Mononuclear cell (primary cell): ENCODE data around the gene TCEAL7. TPM values are rescaled to one million over a fixed set of nuclear protein-coding genes. Genes with fewer than 3 reads are reported as not detected.
"Not testable (repeated sequence)": the region's sequence is repeated elsewhere in the genome, so short reads cannot be mapped to it uniquely, and the experiment has no call there.

Experiments used
- H3K27me3 ChIP-seq: 2 replicates; pipeline ENCODE4 v1.6.0; 2011; ENCODE audit warnings: low read length, control low read depth; ENCODE audit not compliant: insufficient read depth
- H3K4me1 ChIP-seq: 2 replicates; pipeline ENCODE4 v1.5.1; 2011; ENCODE audit warnings: mild to moderate bottlenecking, low read length, control low read depth; ENCODE audit not compliant: insufficient read depth
- H3K4me3 ChIP-seq: 2 replicates; pipeline ENCODE4 v1.5.1; 2011; ENCODE audit warnings: mild to moderate bottlenecking, low read length, moderate library complexity
- H3K9me3 ChIP-seq: 2 replicates; pipeline ENCODE4 v1.5.1; 2011; ENCODE audit warnings: low read depth, mild to moderate bottlenecking, control low read depth, low read length
- total RNA-seq: library from RNA; depleted of rRNA; stranded (reverse); fragments of >200 nt; gene quantifications from one replicate; pipeline ENCODE4 v1.2.3, GENCODE V29; 2012

The TCEAL7 gene
- total RNA-seq, 1 donor: 0.21 TPM

DNA sequence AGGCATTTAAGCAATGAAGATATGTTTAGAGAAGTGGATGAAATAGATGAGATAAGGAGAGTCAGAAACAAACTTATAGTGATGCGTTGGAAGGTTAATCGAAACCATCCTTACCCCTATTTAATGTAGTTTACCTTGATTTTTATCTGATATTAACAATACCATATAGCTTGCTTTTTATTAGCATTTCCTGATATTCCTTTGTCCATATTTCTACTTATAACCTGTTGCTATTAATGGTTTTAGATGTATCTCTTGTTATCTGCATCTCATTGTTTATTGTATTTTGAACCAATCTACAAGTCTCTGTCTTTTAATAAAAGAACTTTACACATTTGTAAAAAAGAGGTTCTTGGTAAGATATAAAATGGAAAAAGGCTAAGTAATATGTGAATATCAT is 27.8 kb downstream of the TCEAL7 start:
- H3K4me3 ChIP-seq: no peak overlapping the region
- no peaks in the 10 kb centered on the region for H3K9me3 ChIP-seq
- H3K27me3 ChIP-seq: no peaks in the 10 kb centered on the region
- H3K4me1 ChIP-seq: no peaks in the 10 kb centered on the region

DNA sequence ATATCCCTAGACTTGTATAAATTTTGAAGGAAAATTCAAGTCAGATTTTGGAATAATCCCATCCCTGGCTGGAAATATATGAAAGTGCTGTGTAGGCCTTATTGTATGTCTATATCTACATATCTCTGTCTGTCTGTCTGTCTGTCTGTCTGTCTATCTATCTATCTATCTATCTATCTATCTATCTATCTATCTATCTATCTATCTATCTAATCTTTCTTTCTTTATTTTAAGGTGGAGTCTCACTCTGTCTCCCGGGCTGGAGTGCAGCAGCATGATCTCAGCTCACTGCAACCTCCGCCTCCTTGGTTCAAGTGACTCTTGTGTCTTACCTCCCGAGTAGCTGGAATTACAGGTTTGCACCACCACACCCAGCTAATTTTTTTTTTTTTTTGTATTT is 29.6 kb downstream of the TCEAL7 start:
- H3K27me3 ChIP-seq, H3K4me3 ChIP-seq, H3K9me3 ChIP-seq, H3K4me1 ChIP-seq: not testable (repeated sequence)

DNA sequence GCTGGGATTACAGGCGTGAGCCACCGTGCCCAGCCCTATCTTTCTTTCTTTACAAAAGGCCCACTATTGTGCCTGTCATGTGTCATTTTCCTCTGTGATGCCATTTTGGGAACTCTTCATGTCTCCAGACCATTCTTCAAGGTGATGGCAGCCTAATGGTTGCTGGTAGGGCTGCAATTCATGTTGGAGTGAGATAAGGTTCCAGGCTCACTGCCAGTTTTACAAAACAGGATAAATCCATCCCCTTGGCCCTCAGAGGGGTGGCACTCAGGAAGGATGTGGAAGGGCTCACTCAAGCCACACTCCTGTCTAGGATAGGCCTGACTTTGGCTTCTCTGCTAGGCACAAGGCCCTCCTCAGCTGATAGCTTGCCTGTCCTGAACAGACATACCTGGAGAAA is 30.1 kb downstream of the TCEAL7 start:
- no peaks in the 10 kb centered on the region for H3K4me1 ChIP-seq
- no peaks in the 10 kb centered on the region for H3K9me3 ChIP-seq
- no peaks in the 10 kb centered on the region for H3K27me3 ChIP-seq
- no peak overlapping the region for H3K4me3 ChIP-seq

DNA sequence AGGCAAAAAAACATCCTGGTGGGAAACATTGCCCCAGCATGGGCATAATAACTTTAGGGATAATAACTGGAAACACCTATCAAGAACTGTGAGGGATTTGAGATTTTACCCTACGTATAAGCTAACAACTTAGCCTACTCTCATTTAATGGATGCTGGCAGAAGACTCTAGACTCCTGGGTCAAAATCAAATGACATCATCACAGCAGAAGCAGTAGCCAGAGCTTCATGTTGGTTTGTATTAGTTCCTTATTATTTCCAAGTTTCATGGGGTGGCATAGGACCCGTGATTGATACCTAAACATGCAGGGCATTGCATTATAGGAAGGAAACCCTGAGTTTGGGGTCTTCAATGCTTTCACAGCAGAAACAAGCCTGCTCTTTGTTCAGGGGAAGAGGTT is 30.9 kb downstream of the TCEAL7 start:
- no peak overlapping the region for H3K4me3 ChIP-seq
- no peaks in the 10 kb centered on the region for H3K4me1 ChIP-seq
- no peaks in the 10 kb centered on the region for H3K9me3 ChIP-seq
- H3K27me3 ChIP-seq: no peaks in the 10 kb centered on the region

DNA sequence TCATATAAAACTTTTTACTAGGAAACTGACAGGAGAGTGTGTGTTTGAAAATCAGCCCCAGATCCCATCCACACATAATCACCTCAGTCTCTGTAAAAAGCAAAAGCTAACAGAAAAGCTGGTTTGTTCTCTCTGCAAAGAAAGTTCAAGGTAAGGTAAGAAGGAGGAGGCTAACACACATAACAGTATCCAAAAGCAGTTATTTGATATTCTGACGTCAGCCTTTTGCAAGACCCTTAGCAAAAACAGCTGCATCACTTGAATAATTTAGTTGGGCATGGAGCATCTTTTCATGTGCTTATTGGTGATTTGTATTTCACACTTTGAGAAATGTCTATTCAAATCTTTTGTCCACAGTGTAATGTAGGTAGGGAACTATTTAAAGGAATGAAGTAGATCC is 31.8 kb downstream of the TCEAL7 start:
- no peaks in the 10 kb centered on the region for H3K9me3 ChIP-seq
- no peaks in the 10 kb centered on the region for H3K27me3 ChIP-seq
- no peaks in the 10 kb centered on the region for H3K4me1 ChIP-seq
- no peak overlapping the region for H3K4me3 ChIP-seq

DNA sequence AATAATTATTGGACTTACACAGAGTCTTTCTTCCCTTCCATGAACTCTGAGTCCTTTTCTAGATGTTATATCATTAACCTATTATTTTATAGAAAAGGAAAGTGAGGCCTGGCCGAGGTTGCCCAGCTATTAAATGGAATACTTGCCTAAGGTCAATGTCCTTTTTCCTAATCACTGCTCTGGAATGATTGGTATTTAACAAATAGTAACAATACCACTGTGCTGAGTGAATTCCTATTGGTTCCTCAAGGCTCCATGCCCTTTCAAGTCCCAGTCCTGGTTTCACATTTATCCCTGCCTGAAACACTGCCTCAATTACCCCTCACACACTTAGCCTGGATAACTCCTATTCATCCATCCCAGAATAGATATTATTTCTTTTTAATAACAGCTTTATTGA is 32.4 kb downstream of the TCEAL7 start:
- Histone ChIP-seq H3K27me3 (no peaks in the 10 kb centered on the region), H3K4me3 (no peak overlapping the region), H3K4me1 (no peaks in the 10 kb centered on the region), H3K9me3 (no peaks in the 10 kb centered on the region)

DNA sequence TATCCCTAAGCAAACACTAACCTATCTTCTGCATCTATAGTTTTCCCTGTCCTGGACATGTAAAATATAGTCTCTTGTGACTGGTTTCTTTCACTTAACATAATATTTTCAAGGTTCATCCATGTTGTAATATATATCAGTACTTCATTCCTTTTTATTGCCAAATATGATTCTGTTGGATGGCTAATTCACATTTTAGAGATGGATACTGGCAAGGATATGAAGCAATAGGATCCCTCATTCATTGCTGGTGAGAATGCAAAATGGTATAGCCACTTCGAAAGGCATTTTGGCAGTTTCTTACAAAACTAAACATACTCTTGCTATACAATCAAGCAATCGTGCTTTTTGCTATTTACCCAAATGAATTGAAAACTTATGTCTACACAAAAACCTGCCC is 33.0 kb downstream of the TCEAL7 start:
- H3K4me3 ChIP-seq: no peak overlapping the region
- no peaks in the 10 kb centered on the region for H3K4me1 ChIP-seq
- no peaks in the 10 kb centered on the region for H3K9me3 ChIP-seq
- no peaks in the 10 kb centered on the region for H3K27me3 ChIP-seq

DNA sequence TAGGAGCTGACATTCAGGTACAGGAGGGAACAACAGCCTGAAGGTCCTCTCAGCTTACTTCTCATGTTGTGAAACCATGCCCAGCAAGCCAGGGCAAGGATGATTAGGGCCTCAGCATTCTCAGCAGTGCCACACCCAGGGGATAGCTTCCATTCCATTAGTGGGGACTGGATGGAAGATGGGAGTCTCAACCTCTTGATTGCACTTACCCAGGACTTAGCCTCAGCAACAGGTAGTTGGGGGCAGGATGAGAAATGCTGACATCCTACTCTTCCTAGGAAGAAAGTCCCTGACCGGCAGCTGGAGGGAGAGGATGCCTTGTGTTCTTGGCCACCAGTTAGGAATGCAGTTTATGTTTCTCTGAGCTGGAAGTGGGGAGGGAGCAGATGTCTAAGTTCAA is 37.5 kb downstream of the TCEAL7 start:
- H3K4me1 ChIP-seq: no peaks in the 10 kb centered on the region
- no peak overlapping the region for H3K4me3 ChIP-seq
- no peaks in the 10 kb centered on the region for H3K9me3 ChIP-seq
- H3K27me3 ChIP-seq: no peaks in the 10 kb centered on the region

DNA sequence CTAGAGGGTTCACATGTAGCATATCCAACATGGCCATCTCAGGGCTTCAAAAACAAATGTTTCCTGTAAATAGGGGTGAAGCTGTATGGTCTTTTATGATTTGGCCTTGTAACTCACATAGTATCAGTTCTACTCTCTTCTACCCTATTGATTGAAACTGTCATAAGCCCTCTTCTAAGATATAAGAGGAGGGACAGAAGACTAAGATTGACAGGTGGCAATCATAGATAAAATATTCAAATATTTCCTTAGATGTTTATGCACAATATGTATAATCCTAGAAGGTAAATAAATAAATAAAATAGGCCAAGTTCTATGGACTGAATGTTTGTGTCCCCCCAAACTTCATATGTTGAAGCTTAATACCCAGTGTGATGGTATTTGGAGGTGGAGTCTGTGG is 39.4 kb downstream of the TCEAL7 start:
- no peaks in the 10 kb centered on the region for H3K9me3 ChIP-seq
- H3K4me1 ChIP-seq: no peaks in the 10 kb centered on the region
- H3K4me3 ChIP-seq: no peak overlapping the region
- no peaks in the 10 kb centered on the region for H3K27me3 ChIP-seq

DNA sequence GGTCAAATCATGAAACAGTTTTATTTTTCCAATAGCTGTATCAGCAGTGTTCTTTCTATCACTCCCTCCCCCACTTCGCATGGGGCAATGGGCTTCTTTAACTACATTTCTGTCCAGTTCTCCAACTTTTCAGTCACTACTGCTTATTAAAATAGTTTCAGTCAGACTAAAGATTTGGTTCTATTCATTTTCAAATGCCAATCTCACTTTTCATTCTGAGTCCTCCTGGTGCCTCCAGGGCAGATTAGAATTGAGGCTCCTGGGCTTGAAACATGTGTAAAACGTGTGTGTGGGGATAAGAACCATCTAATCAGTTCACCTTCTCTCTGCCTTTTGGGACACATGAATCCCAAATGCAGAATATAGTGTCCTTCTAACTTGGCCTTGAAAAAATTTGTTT is 42.8 kb downstream of the TCEAL7 start:
- Histone ChIP-seq H3K4me1 (no peaks in the 10 kb centered on the region), H3K4me3 (no peak overlapping the region), H3K9me3 (no peaks in the 10 kb centered on the region), H3K27me3 (no peaks in the 10 kb centered on the region)

DNA sequence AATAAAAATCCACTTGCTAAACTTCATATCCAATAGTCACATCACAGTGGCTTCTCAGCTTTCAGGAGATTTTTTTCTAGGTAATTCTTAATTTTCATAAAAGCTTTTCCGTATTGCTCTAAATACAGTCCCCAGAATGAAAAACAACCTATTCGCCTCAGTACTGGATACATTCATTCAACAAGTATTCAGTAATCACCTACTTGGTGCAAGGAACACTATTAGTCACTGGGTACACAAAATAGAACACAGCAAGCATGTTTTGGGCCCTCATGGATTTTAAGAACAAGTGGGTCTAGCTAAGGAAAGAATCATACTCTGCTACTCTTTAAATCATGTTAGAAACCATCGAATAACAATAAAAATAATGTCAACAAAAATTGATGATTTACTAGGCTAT is 43.5 kb downstream of the TCEAL7 start:
- Histone ChIP-seq H3K9me3 (no peaks in the 10 kb centered on the region), H3K27me3 (no peaks in the 10 kb centered on the region), H3K4me3 (no peak overlapping the region), H3K4me1 (no peaks in the 10 kb centered on the region)

DNA sequence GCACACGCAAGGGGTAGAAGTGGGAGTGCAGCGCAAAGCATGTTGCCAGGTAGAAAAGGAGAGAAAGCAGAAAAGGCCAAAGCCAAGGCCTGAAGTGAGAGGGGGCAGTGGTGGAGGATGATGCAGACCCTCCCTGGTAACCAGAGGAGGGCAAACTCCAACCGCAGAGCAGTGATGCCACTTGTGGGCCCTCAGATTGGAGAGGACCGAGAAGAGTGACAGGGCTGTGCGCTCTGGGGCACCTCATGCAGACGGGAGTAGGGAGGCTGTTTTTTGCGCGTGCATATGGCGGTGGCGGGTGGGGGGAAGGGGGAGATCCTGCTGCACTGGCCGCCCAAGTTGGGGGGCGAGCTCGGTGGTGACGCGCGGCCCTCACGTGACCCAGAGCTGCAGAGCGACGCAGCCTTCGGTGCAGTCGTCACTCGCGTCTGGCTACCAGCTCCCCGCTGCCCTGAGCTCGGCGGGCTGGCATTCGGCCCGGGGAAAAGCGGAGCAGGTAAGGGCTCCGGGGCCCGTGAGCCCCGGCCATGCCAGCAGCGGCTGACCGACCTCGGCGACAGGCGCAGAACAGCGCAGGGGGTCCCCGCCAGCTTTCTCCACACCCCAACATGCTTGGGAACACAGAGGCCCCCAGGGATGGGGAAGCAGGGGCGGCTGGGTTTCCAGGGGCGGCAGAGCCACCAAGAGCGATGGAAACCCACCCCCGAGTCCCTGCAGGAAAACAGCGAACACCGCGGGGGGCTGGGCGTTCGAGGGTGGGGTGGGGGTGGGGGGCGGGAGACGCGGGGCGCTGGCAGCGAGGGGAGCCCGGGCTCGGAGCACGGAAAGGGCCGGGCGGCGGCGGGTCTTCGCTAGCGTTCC is 46.3 kb downstream of the TCEAL7 start, which contains the start of gene BEX3:
Gene BEX3, plus strand, starts transcription at position 421 of the 861 bp plus-strand sequence. CDS start 984 bp downstream, outside the sequence.
- Histone ChIP-seq H3K9me3 (no peaks in the 10 kb centered on the region), H3K4me1 (no peaks in the 10 kb centered on the region), H3K27me3 (no peaks in the 10 kb centered on the region), H3K4me3 (peak within 1 kb of the TSS; percentile 32)

DNA sequence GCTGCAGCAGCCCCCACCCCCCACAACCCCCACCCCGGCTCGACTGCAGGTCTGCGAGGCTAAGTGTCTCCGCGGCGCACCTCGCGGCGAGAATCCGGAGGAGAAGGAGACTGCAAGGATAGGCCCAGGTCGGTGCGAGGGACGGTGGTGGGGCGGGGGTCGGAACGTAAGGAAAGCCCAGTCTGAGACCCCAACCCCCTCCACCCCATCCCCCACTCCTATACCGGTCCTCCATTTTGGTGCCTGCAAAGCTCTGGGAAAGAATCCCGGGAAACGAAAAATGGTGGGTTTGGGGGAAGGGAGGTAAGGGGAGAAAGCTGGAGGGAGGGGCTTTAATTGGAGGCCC is 46.9 kb downstream of the TCEAL7 start:
- H3K4me3 ChIP-seq: no peak overlapping the region
- no peaks in the 10 kb centered on the region for H3K9me3 ChIP-seq
- no peaks in the 10 kb centered on the region for H3K27me3 ChIP-seq
- H3K4me1 ChIP-seq: no peaks in the 10 kb centered on the region

DNA sequence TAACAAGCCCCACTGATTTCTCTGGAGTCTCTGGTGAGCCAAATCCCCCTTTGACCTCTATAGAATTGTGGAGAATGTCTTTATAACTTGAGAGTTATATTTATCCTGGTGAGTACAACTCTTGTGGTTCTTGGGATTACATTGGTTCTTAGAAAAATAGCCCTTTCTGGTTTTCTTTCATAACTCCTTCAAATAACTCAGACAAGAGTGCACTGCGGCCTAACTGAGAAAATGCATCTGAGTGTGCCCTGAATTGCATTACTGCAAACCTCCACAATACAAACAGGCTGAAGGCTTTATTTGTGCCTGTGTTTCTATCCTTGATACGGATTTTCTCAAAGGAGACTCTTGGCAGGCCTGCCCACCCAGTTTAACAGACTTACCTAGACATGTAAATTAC is 49.0 kb downstream of the TCEAL7 start:
- no peaks in the 10 kb centered on the region for H3K27me3 ChIP-seq
- no peaks in the 10 kb centered on the region for H3K9me3 ChIP-seq
- H3K4me1 ChIP-seq: no peaks in the 10 kb centered on the region
- no peak overlapping the region for H3K4me3 ChIP-seq
